Suprapubic skin (tissue), 3 donors: ENCODE measurements around the gene KRT85.

ENCODE experiments used
- POLR2A ChIP-seq, 2 donors: fragments of 450-650 bp; IDR thresholded peaks; one replicate each; pipeline ENCODE4 v1.6.1; 2017; ENCODE audit warnings: antibody characterized with exemption in 2 of 2, mild to moderate bottlenecking in 2 of 2, moderate library complexity in 2 of 2
- TF ChIP-seq, protein P1 (sequence below), 2 donors: fragments of 200-600 bp in 1 of 2; fragments of 450-650 bp in 1 of 2; sonication (generic) in 1 of 2; IDR thresholded peaks; one replicate each; pipeline ENCODE4 v1.5.1; 2016 to 2019; ENCODE audit warnings: antibody characterized with exemption in 2 of 2, mild to moderate bottlenecking in 1 of 2, moderate library complexity in 1 of 2

- TF ChIP-seq, protein P1, sequence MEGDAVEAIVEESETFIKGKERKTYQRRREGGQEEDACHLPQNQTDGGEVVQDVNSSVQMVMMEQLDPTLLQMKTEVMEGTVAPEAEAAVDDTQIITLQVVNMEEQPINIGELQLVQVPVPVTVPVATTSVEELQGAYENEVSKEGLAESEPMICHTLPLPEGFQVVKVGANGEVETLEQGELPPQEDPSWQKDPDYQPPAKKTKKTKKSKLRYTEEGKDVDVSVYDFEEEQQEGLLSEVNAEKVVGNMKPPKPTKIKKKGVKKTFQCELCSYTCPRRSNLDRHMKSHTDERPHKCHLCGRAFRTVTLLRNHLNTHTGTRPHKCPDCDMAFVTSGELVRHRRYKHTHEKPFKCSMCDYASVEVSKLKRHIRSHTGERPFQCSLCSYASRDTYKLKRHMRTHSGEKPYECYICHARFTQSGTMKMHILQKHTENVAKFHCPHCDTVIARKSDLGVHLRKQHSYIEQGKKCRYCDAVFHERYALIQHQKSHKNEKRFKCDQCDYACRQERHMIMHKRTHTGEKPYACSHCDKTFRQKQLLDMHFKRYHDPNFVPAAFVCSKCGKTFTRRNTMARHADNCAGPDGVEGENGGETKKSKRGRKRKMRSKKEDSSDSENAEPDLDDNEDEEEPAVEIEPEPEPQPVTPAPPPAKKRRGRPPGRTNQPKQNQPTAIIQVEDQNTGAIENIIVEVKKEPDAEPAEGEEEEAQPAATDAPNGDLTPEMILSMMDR (IDR thresholded peaks at IDR 0.05): no peak
- TF ChIP-seq POLR2A (IDR thresholded peaks at IDR 0.05): no peak
These were observed 16.1 kb upstream of the KRT85 start for GRCh38 chr12:52383331-52383730.
